HCT116 (cell line): Measurements from ENCODE around the gene NAA25. TPM values are rescaled to one million over a fixed set of nuclear protein-coding genes. Genes with fewer than 3 reads are reported as not detected.

Source experiments
- ATAC-seq: fragments of 200-7000 bp; cut with Tn5 transposase; 2 replicates; pipeline ENCODE4 v1.9.1; 2020; ENCODE audit warnings: mild to moderate bottlenecking, moderate library complexity
- BruUV-seq: library from RNA; stranded (reverse); fragments of 400-500 nt; replicated peaks from 2 replicates; lab custom pipeline; 2021; lab: Mats Ljungman, UMichigan
- CTCF ChIA-PET: fragments of 300-600 bp; sonication (Branson Sonifier 250); formaldehyde crosslinking; loops from one replicate; lab custom pipeline; 2021; ENCODE audit warnings: antibody characterized with exemption; lab: Charles Lee
- POLR2A ChIA-PET: fragments of 300-600, 350-600 bp; sonication (Branson Sonifier 250); formaldehyde crosslinking; loops from one replicate; lab custom pipeline; 2021; ENCODE audit warnings: antibody characterized with exemption; lab: Charles Lee
- RAD21 ChIA-PET, 2 experiments: fragments of 300-600 bp; sonication (Branson Sonifier 250); formaldehyde crosslinking; loops; one replicate each; lab custom pipeline; 2023; ENCODE audit warnings: low total read pairs in 2 of 2; ENCODE audit not compliant: uncharacterized antibody in 2 of 2, unreplicated experiment in 2 of 2, low non-redundant PET in 1 of 2; lab: Charles Lee
- DNase-seq: peaks from one replicate; pipeline ENCODE4 v3.0.0-alpha.2; 2010; ENCODE audit warnings: low read depth, low spot score
- H2AFZ ChIP-seq: fragments of 200-600 bp; shearing (Covaris generic), sonication (generic); 2 replicates; pipeline ENCODE4 v1.6.1; 2017; ENCODE audit warnings: low read depth, mixed run types, mixed read lengths, antibody characterized with exemption, low read length; ENCODE audit not compliant: poor library complexity, severe bottlenecking
- H3K27ac ChIP-seq: 2 replicates; pipeline ENCODE4 v1.5.1; 2012; ENCODE audit warnings: low read depth, low read length
- H3K27me3 ChIP-seq: fragments of 200-600 bp; sonication (generic); 2 replicates; pipeline ENCODE4 v1.6.1; 2016; ENCODE audit warnings: mixed run types, low read length, mixed read lengths; ENCODE audit not compliant: insufficient read depth
- H3K36me3 ChIP-seq, 2 experiments: fragments of 200-500 bp in 1 of 2; fragments of 200-600 bp in 1 of 2; sonication (Bioruptor generic) in 1 of 2; sonication (generic) in 1 of 2; 2 replicates each; pipeline versions ENCODE4 v1.5.1 to v1.6.1; 2014 to 2016; ENCODE audit warnings: low read length in 2 of 2, inconsistent platforms in 1 of 2, mixed read lengths in 1 of 2, mixed run types in 1 of 2; ENCODE audit not compliant: insufficient read depth in 2 of 2, control insufficient read depth in 1 of 2
- H3K4me1 ChIP-seq, 2 experiments: fragments of 200-600 bp in 1 of 2; sonication (generic) in 1 of 2; 2 replicates each; pipeline versions ENCODE4 v1.5.1 to v1.6.1; 2012 to 2017; ENCODE audit warnings: low read length in 2 of 2, inconsistent platforms in 1 of 2, mild to moderate bottlenecking in 1 of 2, mixed read lengths in 1 of 2, mixed run types in 1 of 2, moderate library complexity in 1 of 2; ENCODE audit not compliant: insufficient read depth in 2 of 2, control insufficient read depth in 1 of 2
- H3K4me2 ChIP-seq: fragments of 200-600 bp; sonication (generic); 2 replicates; pipeline ENCODE4 v1.6.1; 2017; ENCODE audit warnings: mixed run types, low read length, mixed read lengths
- H3K4me3 ChIP-seq, 2 experiments: fragments of 200-600 bp in 1 of 2; sonication (generic) in 1 of 2; replicated peaks in 1 of 2; 2 replicates each; pipeline ENCODE4 v1.5.1; 2011 to 2016; ENCODE audit warnings: low read length in 2 of 2, control low read depth in 1 of 2, low read depth in 1 of 2, mild to moderate bottlenecking in 1 of 2, mixed read lengths in 1 of 2, mixed run types in 1 of 2
- H3K79me2 ChIP-seq: fragments of 200-600 bp; sonication (generic); 2 replicates; pipeline ENCODE4 v1.6.1; 2017; ENCODE audit warnings: mild to moderate bottlenecking, mixed run types, low read length, moderate library complexity, mixed read lengths; ENCODE audit not compliant: insufficient read depth
- H3K9ac ChIP-seq: fragments of 200-600 bp; sonication (generic); 2 replicates; pipeline ENCODE4 v1.6.1; 2016; ENCODE audit warnings: low read length, mixed read lengths
- H3K9me2 ChIP-seq: fragments of 200-600 bp; sonication (generic), shearing (Covaris generic); 2 replicates; pipeline ENCODE4 v1.6.1; 2017; ENCODE audit warnings: mixed run types, mild to moderate bottlenecking, moderate library complexity; ENCODE audit not compliant: insufficient read depth
- H3K9me3 ChIP-seq, 2 experiments: fragments of 200-500 bp in 1 of 2; fragments of 200-600 bp in 1 of 2; sonication (Bioruptor generic) in 1 of 2; sonication (generic) in 1 of 2; 2 replicates each; pipeline ENCODE4 v1.6.1; 2014 to 2017; ENCODE audit warnings: low read length in 2 of 2, mixed read lengths in 2 of 2, inconsistent platforms in 1 of 2, low read depth in 1 of 2, mild to moderate bottlenecking in 1 of 2, mixed run types in 1 of 2, moderate library complexity in 1 of 2; ENCODE audit not compliant: control insufficient read depth in 1 of 2, insufficient read depth in 1 of 2
- H4K20me1 ChIP-seq: fragments of 200-600 bp; sonication (generic), shearing (Covaris generic); 2 replicates; pipeline ENCODE4 v1.6.1; 2017; ENCODE audit warnings: mixed run types, mild to moderate bottlenecking, moderate library complexity; ENCODE audit not compliant: insufficient read depth
- CBX3 ChIP-seq: IDR thresholded peaks from 2 replicates; pipeline ENCODE4 v1.6.1; 2012; ENCODE audit warnings: low read depth
- CEBPB ChIP-seq: IDR thresholded peaks from 2 replicates; pipeline ENCODE4 v1.6.1; 2012; ENCODE audit warnings: low read depth
- EGR1 ChIP-seq: IDR thresholded peaks from 2 replicates; pipeline ENCODE4 v1.6.1; 2012; ENCODE audit warnings: low read depth
- ELF1 ChIP-seq: IDR thresholded peaks from 2 replicates; pipeline ENCODE4 v1.6.1; 2012; ENCODE audit warnings: low read depth, borderline replicate concordance
- EZH2 ChIP-seq: fragments of 200-600 bp; sonication (generic); IDR thresholded peaks from 2 replicates; pipeline ENCODE4 v1.6.1; 2017; ENCODE audit warnings: antibody characterized with exemption, mixed run types
- EZH2phosphoT487 ChIP-seq: fragments of 200-600 bp; IDR thresholded peaks from 2 replicates; pipeline ENCODE4 v1.6.1; 2018; ENCODE audit warnings: antibody characterized with exemption, borderline replicate concordance
- FOSL1 ChIP-seq: IDR thresholded peaks from 2 replicates; pipeline ENCODE4 v1.6.1; 2012; ENCODE audit warnings: low read depth
- JUND ChIP-seq: IDR thresholded peaks from 2 replicates; pipeline ENCODE4 v1.6.1; 2012
- POLR2A ChIP-seq: IDR thresholded peaks from 2 replicates; pipeline ENCODE4 v1.7.0; 2011; ENCODE audit warnings: borderline replicate concordance; ENCODE audit not compliant: insufficient read depth, insufficient read length; ENCODE audit errors: extremely low read depth
- POLR2AphosphoS5 ChIP-seq: IDR thresholded peaks from 2 replicates; pipeline ENCODE4 v1.6.1; 2011; ENCODE audit warnings: mild to moderate bottlenecking, low read depth, low read length, moderate library complexity
- RAD21 ChIP-seq: IDR thresholded peaks from 2 replicates; pipeline ENCODE4 v1.6.1; 2012; ENCODE audit warnings: low read depth, mild to moderate bottlenecking
- SIN3A ChIP-seq: IDR thresholded peaks from 2 replicates; pipeline ENCODE4 v1.6.1; 2012; ENCODE audit warnings: low read depth
- SRF ChIP-seq: IDR thresholded peaks from 2 replicates; pipeline ENCODE4 v1.6.1; 2012; ENCODE audit warnings: low read depth
- TCF7L2 ChIP-seq: IDR thresholded peaks from 2 replicates; pipeline ENCODE4 v1.7.0; 2011; ENCODE audit warnings: borderline replicate concordance, inconsistent platforms; ENCODE audit not compliant: insufficient read depth, insufficient read length; ENCODE audit errors: extremely low read depth
- YY1 ChIP-seq: IDR thresholded peaks from 2 replicates; pipeline ENCODE4 v1.6.1; 2011; ENCODE audit warnings: low read length, low read depth, moderate library complexity, mild to moderate bottlenecking; ENCODE audit not compliant: insufficient replicate concordance; ENCODE audit errors: extremely low read depth
- ZFX ChIP-seq: fragments of 450-650 bp; IDR thresholded peaks from 2 replicates; pipeline ENCODE4 v1.6.1; 2017
- ZNF274 ChIP-seq: fragments of 200-500 bp; sonication (Bioruptor generic); IDR thresholded peaks from 2 replicates; pipeline ENCODE4 v1.6.1; 2014; ENCODE audit warnings: mild to moderate bottlenecking, low read depth, low read length, inconsistent platforms
- intact Hi-C: fragments of 100-400 bp; cut with micrococcal nuclease; formaldehyde crosslinking; loops from 2 replicates; pipeline ENCODE4 v1.10.0; 2022
- total RNA-seq: library from RNA; stranded (reverse); gene quantifications from one replicate; pipeline ENCODE4 v1.2.1, GENCODE V29; 2021; ENCODE audit not compliant: unreplicated experiment
- TF ChIP-seq, protein P1 (sequence below): IDR thresholded peaks from 2 replicates; pipeline ENCODE4 v1.6.1; 2012
- TF ChIP-seq, protein P2 (sequence below): IDR thresholded peaks from 2 replicates; pipeline ENCODE4 v1.6.1; 2011; ENCODE audit warnings: mild to moderate bottlenecking, low read length, moderate library complexity; ENCODE audit not compliant: insufficient replicate concordance; ENCODE audit errors: extremely low read depth
- TF ChIP-seq, protein P3 (sequence below): IDR thresholded peaks from 2 replicates; pipeline ENCODE4 v1.6.1; 2012; ENCODE audit warnings: low read depth
- TF ChIP-seq, protein P4 (sequence below): IDR thresholded peaks from 2 replicates; pipeline ENCODE4 v1.6.1; 2012

The NAA25 gene
- total RNA-seq, 1 experiment from 2014 or later: 56.6 TPM

DNA sequence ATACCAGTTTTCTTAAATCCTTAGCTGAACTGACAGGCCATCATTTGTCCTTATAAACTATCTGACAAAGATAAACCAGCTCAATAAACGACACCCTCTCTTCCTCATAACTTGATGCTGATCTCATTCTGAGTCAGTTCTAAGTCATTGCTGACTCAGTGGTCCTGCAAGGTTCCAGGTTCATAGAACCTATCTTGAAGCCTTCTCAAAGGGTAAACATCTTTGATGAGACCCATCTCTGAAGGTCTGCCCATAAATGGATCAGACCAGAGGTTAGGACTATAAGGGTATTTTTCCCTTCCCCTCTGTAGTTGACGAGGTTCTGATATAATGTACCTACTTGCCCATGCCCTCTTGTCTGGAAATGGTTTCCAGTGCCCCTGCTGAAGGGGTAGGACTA, 11.9 kb downstream of the NAA25 start:
- BruUV-seq: no TSS peak
- Histone ChIP-seq H3K27ac (peak overlapping the region; percentile 62), H3K36me3 (peaks cover 15 to 42% of the 10 kb centered on the region in 2 experiments; a peak in 3 of 4 replicates), H2AFZ (no peak overlapping the region), H3K79me2 (peaks cover 99% of the 10 kb centered on the region), H3K9me3 (no peaks in the 10 kb centered on the region), H3K9me2 (no peaks in the 10 kb centered on the region), H3K4me2 (peak overlapping the region; percentile 63), H3K9ac (peak overlapping the region; percentile 41), H3K4me3 (peak overlapping the region in 1 of 2 experiments; percentile 43; a peak in 2 of 4 replicates), H3K4me1 (peaks cover 21 to 53% of the 10 kb centered on the region in 2 experiments), H4K20me1 (peaks cover 18% of the 10 kb centered on the region; the same call in 1 of the 2 replicates), H3K27me3 (no peaks in the 10 kb centered on the region)
- peak; percentile 87 for ATAC-seq
- ChIA-PET RAD21 (interaction anchor here in 1 of 2 experiments (0.6 kb wide), 1 partner anchor 10 kb away, joined by 4 read pairs; no protein-coding TSS in a partner anchor), CTCF (no interaction called here), POLR2A (interaction anchor here (1.3 to 2.7 kb wide), 3 partner anchors 10 to 16 kb away, joined by 3 to 10 read pairs (median 6); partner anchors contain the start of gene NAA25)
- DNase-seq: peak; percentile 87
- intact Hi-C loops: no loop called here
- TF ChIP-seq ZNF274: no peak
- peak; percentile 100 for TF ChIP-seq FOSL1
- peak; percentile 32 for TF ChIP-seq YY1
- TF ChIP-seq, protein P1, sequence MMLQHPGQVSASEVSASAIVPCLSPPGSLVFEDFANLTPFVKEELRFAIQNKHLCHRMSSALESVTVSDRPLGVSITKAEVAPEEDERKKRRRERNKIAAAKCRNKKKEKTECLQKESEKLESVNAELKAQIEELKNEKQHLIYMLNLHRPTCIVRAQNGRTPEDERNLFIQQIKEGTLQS: peak; percentile 93
- TF ChIP-seq POLR2A: no peak
- peak; percentile 65; the same call in 1 of the 2 replicates for TF ChIP-seq POLR2AphosphoS5
- TF ChIP-seq ELF1: peak; percentile 58; the same call in 1 of the 2 replicates
- peak; percentile 89 for TF ChIP-seq SIN3A
- no peak for TF ChIP-seq EZH2phosphoT487
- TF ChIP-seq CEBPB: peak; percentile 80
- no peak for TF ChIP-seq TCF7L2
- peak; percentile 97 for TF ChIP-seq SRF
- TF ChIP-seq JUND: peak; percentile 99
- TF ChIP-seq ZFX: no peak
- TF ChIP-seq CBX3: peak; percentile 91; the same call in 1 of the 2 replicates
- peak; percentile 19; the same call in 1 of the 2 replicates for TF ChIP-seq RAD21
- TF ChIP-seq, protein P2, sequence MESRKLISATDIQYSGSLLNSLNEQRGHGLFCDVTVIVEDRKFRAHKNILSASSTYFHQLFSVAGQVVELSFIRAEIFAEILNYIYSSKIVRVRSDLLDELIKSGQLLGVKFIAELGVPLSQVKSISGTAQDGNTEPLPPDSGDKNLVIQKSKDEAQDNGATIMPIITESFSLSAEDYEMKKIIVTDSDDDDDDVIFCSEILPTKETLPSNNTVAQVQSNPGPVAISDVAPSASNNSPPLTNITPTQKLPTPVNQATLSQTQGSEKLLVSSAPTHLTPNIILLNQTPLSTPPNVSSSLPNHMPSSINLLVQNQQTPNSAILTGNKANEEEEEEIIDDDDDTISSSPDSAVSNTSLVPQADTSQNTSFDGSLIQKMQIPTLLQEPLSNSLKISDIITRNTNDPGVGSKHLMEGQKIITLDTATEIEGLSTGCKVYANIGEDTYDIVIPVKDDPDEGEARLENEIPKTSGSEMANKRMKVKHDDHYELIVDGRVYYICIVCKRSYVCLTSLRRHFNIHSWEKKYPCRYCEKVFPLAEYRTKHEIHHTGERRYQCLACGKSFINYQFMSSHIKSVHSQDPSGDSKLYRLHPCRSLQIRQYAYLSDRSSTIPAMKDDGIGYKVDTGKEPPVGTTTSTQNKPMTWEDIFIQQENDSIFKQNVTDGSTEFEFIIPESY: peak; percentile 28
- TF ChIP-seq, protein P3, sequence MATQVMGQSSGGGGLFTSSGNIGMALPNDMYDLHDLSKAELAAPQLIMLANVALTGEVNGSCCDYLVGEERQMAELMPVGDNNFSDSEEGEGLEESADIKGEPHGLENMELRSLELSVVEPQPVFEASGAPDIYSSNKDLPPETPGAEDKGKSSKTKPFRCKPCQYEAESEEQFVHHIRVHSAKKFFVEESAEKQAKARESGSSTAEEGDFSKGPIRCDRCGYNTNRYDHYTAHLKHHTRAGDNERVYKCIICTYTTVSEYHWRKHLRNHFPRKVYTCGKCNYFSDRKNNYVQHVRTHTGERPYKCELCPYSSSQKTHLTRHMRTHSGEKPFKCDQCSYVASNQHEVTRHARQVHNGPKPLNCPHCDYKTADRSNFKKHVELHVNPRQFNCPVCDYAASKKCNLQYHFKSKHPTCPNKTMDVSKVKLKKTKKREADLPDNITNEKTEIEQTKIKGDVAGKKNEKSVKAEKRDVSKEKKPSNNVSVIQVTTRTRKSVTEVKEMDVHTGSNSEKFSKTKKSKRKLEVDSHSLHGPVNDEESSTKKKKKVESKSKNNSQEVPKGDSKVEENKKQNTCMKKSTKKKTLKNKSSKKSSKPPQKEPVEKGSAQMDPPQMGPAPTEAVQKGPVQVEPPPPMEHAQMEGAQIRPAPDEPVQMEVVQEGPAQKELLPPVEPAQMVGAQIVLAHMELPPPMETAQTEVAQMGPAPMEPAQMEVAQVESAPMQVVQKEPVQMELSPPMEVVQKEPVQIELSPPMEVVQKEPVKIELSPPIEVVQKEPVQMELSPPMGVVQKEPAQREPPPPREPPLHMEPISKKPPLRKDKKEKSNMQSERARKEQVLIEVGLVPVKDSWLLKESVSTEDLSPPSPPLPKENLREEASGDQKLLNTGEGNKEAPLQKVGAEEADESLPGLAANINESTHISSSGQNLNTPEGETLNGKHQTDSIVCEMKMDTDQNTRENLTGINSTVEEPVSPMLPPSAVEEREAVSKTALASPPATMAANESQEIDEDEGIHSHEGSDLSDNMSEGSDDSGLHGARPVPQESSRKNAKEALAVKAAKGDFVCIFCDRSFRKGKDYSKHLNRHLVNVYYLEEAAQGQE: no peak
- TF ChIP-seq EZH2: no peak
- TF ChIP-seq EGR1: no peak
- TF ChIP-seq, protein P4, sequence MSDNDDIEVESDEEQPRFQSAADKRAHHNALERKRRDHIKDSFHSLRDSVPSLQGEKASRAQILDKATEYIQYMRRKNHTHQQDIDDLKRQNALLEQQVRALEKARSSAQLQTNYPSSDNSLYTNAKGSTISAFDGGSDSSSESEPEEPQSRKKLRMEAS: peak; percentile 59
